GM12875 (cell line): ENCODE measurements around the gene PLPP4.

Source experiments
- H3K4me3 ChIP-seq: one replicate; pipeline ENCODE4 v1.5.1; 2011; ENCODE audit warnings: low read depth, low read length, control low read depth
- TF ChIP-seq, protein P1 (sequence below): IDR thresholded peaks from 2 replicates; pipeline ENCODE4 v1.5.1; 2011; ENCODE audit warnings: low read depth, mild to moderate bottlenecking, control low read depth, inconsistent platforms, low read length, moderate library complexity, borderline replicate concordance; ENCODE audit not compliant: insufficient read depth

PLPP4 gene

DNA sequence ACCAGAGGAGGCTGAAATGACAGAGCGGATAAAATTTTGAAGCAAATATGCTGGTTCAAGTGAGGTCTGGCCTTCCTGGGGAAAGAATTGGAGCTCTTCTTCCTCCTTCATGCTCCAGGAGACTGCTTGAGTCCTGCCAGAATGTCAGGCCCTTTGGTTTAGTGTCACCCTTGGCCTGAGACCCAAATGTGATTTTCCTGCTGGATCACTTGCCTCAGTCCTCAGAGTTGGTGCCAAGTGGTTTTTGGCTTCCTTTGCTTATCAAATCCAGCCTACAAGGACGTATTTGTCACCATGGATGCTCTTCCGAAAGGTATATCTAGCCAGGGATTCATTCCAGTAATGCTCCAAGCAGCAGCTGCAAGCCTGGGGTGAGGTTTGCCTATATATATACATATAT is 118.4 kb downstream of the PLPP4 start:
- TF ChIP-seq, protein P1, sequence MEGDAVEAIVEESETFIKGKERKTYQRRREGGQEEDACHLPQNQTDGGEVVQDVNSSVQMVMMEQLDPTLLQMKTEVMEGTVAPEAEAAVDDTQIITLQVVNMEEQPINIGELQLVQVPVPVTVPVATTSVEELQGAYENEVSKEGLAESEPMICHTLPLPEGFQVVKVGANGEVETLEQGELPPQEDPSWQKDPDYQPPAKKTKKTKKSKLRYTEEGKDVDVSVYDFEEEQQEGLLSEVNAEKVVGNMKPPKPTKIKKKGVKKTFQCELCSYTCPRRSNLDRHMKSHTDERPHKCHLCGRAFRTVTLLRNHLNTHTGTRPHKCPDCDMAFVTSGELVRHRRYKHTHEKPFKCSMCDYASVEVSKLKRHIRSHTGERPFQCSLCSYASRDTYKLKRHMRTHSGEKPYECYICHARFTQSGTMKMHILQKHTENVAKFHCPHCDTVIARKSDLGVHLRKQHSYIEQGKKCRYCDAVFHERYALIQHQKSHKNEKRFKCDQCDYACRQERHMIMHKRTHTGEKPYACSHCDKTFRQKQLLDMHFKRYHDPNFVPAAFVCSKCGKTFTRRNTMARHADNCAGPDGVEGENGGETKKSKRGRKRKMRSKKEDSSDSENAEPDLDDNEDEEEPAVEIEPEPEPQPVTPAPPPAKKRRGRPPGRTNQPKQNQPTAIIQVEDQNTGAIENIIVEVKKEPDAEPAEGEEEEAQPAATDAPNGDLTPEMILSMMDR = no peak

GRCh38 chr10:120578134-120578533 is 121.1 kb downstream of the PLPP4 start:
- TF ChIP-seq, protein P1 = no peak
- no peak overlapping the region for H3K4me3 ChIP-seq

More for the DNA sequence above, 118.4 kb downstream of the PLPP4 start:
- no peak overlapping the region for H3K4me3 ChIP-seq

DNA sequence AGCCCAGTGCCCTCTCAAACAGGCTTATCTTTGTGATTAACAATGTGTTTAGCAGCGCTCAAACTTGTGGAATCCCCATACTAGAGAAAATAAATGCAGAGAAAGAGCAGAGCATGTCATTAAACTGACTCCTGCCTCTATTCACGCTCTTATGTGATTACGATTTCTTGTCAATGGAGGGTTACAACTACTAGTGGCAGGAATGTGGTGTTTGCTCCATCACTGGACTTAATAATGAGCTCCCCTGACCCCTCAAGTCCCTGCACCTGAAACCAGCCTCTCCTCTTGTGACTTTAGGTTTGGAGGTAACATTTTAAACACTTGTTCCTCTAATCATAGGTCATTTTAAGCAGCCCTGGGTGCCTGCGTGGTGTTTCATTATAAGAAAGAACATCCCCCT is 121.9 kb downstream of the PLPP4 start:
- no peak overlapping the region for H3K4me3 ChIP-seq
- TF ChIP-seq, protein P1 = no peak

- TF ChIP-seq, protein P1 = no peak
- no peak overlapping the region for H3K4me3 ChIP-seq
These were observed 124.2 kb downstream of the PLPP4 start for GRCh38 chr10:120580918-120581895.

DNA sequence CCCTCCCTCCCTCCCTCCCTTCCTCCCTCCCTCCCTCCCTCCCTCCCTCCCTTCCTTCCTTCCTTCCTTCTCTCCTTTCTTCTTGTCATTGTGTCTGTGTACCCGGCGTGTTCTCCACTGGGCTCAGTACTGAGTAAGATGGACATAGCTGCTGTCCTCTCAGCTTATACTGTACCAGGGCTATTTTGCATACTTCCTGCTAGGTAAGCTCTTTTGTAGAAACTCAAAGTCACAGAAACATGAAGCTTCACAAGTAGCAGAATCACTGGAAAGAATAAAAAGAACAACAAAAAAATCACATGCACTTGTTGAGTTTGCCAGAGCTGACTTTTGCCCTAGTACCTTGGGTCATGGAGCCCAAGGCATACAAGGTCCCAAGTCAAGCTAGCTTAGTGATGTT is 125.7 kb downstream of the PLPP4 start:
- H3K4me3 ChIP-seq = no peak overlapping the region
- TF ChIP-seq, protein P1 = no peak

GRCh38 chr10:120583424-120584108 is 126.5 kb downstream of the PLPP4 start:
- no peak overlapping the region for H3K4me3 ChIP-seq
- TF ChIP-seq, protein P1 = no peak
